HCT116 (cell line): ENCODE results near the gene C1orf21. TPM values are rescaled to one million over a fixed set of nuclear protein-coding genes. Genes with fewer than 3 reads are reported as not detected.

ENCODE experiments used
- ATAC-seq: fragments of 200-7000 bp; cut with Tn5 transposase; 2 replicates; pipeline ENCODE4 v1.9.1; 2020; ENCODE audit warnings: mild to moderate bottlenecking, moderate library complexity
- BruUV-seq: library from RNA; stranded (reverse); fragments of 400-500 nt; replicated peaks from 2 replicates; lab custom pipeline; 2021; lab: Mats Ljungman, UMichigan
- CTCF ChIA-PET: fragments of 300-600 bp; sonication (Branson Sonifier 250); formaldehyde crosslinking; loops from one replicate; lab custom pipeline; 2021; ENCODE audit warnings: antibody characterized with exemption; lab: Charles Lee
- POLR2A ChIA-PET: fragments of 300-600, 350-600 bp; sonication (Branson Sonifier 250); formaldehyde crosslinking; loops from one replicate; lab custom pipeline; 2021; ENCODE audit warnings: antibody characterized with exemption; lab: Charles Lee
- RAD21 ChIA-PET, 2 experiments: fragments of 300-600 bp; sonication (Branson Sonifier 250); formaldehyde crosslinking; loops; one replicate each; lab custom pipeline; 2023; ENCODE audit warnings: low total read pairs in 2 of 2; ENCODE audit not compliant: uncharacterized antibody in 2 of 2, unreplicated experiment in 2 of 2, low non-redundant PET in 1 of 2; lab: Charles Lee
- DNase-seq: peaks from one replicate; pipeline ENCODE4 v3.0.0-alpha.2; 2010; ENCODE audit warnings: low read depth, low spot score
- H2AFZ ChIP-seq: fragments of 200-600 bp; shearing (Covaris generic), sonication (generic); 2 replicates; pipeline ENCODE4 v1.6.1; 2017; ENCODE audit warnings: low read depth, mixed run types, mixed read lengths, antibody characterized with exemption, low read length; ENCODE audit not compliant: poor library complexity, severe bottlenecking
- H3K27ac ChIP-seq: 2 replicates; pipeline ENCODE4 v1.5.1; 2012; ENCODE audit warnings: low read depth, low read length
- H3K27me3 ChIP-seq: fragments of 200-600 bp; sonication (generic); 2 replicates; pipeline ENCODE4 v1.6.1; 2016; ENCODE audit warnings: mixed run types, low read length, mixed read lengths; ENCODE audit not compliant: insufficient read depth
- H3K36me3 ChIP-seq, 2 experiments: fragments of 200-500 bp in 1 of 2; fragments of 200-600 bp in 1 of 2; sonication (Bioruptor generic) in 1 of 2; sonication (generic) in 1 of 2; 2 replicates each; pipeline versions ENCODE4 v1.5.1 to v1.6.1; 2014 to 2016; ENCODE audit warnings: low read length in 2 of 2, inconsistent platforms in 1 of 2, mixed read lengths in 1 of 2, mixed run types in 1 of 2; ENCODE audit not compliant: insufficient read depth in 2 of 2, control insufficient read depth in 1 of 2
- H3K4me1 ChIP-seq, 2 experiments: fragments of 200-600 bp in 1 of 2; sonication (generic) in 1 of 2; 2 replicates each; pipeline versions ENCODE4 v1.5.1 to v1.6.1; 2012 to 2017; ENCODE audit warnings: low read length in 2 of 2, inconsistent platforms in 1 of 2, mild to moderate bottlenecking in 1 of 2, mixed read lengths in 1 of 2, mixed run types in 1 of 2, moderate library complexity in 1 of 2; ENCODE audit not compliant: insufficient read depth in 2 of 2, control insufficient read depth in 1 of 2
- H3K4me2 ChIP-seq: fragments of 200-600 bp; sonication (generic); 2 replicates; pipeline ENCODE4 v1.6.1; 2017; ENCODE audit warnings: mixed run types, low read length, mixed read lengths
- H3K4me3 ChIP-seq, 2 experiments: fragments of 200-600 bp in 1 of 2; sonication (generic) in 1 of 2; replicated peaks in 1 of 2; 2 replicates each; pipeline ENCODE4 v1.5.1; 2011 to 2016; ENCODE audit warnings: low read length in 2 of 2, control low read depth in 1 of 2, low read depth in 1 of 2, mild to moderate bottlenecking in 1 of 2, mixed read lengths in 1 of 2, mixed run types in 1 of 2
- H3K79me2 ChIP-seq: fragments of 200-600 bp; sonication (generic); 2 replicates; pipeline ENCODE4 v1.6.1; 2017; ENCODE audit warnings: mild to moderate bottlenecking, mixed run types, low read length, moderate library complexity, mixed read lengths; ENCODE audit not compliant: insufficient read depth
- H3K9ac ChIP-seq: fragments of 200-600 bp; sonication (generic); 2 replicates; pipeline ENCODE4 v1.6.1; 2016; ENCODE audit warnings: low read length, mixed read lengths
- H3K9me2 ChIP-seq: fragments of 200-600 bp; sonication (generic), shearing (Covaris generic); 2 replicates; pipeline ENCODE4 v1.6.1; 2017; ENCODE audit warnings: mixed run types, mild to moderate bottlenecking, moderate library complexity; ENCODE audit not compliant: insufficient read depth
- H3K9me3 ChIP-seq, 2 experiments: fragments of 200-500 bp in 1 of 2; fragments of 200-600 bp in 1 of 2; sonication (Bioruptor generic) in 1 of 2; sonication (generic) in 1 of 2; 2 replicates each; pipeline ENCODE4 v1.6.1; 2014 to 2017; ENCODE audit warnings: low read length in 2 of 2, mixed read lengths in 2 of 2, inconsistent platforms in 1 of 2, low read depth in 1 of 2, mild to moderate bottlenecking in 1 of 2, mixed run types in 1 of 2, moderate library complexity in 1 of 2; ENCODE audit not compliant: control insufficient read depth in 1 of 2, insufficient read depth in 1 of 2
- H4K20me1 ChIP-seq: fragments of 200-600 bp; sonication (generic), shearing (Covaris generic); 2 replicates; pipeline ENCODE4 v1.6.1; 2017; ENCODE audit warnings: mixed run types, mild to moderate bottlenecking, moderate library complexity; ENCODE audit not compliant: insufficient read depth
- CEBPB ChIP-seq: IDR thresholded peaks from 2 replicates; pipeline ENCODE4 v1.6.1; 2012; ENCODE audit warnings: low read depth
- EGR1 ChIP-seq: IDR thresholded peaks from 2 replicates; pipeline ENCODE4 v1.6.1; 2012; ENCODE audit warnings: low read depth
- ELF1 ChIP-seq: IDR thresholded peaks from 2 replicates; pipeline ENCODE4 v1.6.1; 2012; ENCODE audit warnings: low read depth, borderline replicate concordance
- EZH2 ChIP-seq: fragments of 200-600 bp; sonication (generic); IDR thresholded peaks from 2 replicates; pipeline ENCODE4 v1.6.1; 2017; ENCODE audit warnings: antibody characterized with exemption, mixed run types
- EZH2phosphoT487 ChIP-seq: fragments of 200-600 bp; IDR thresholded peaks from 2 replicates; pipeline ENCODE4 v1.6.1; 2018; ENCODE audit warnings: antibody characterized with exemption, borderline replicate concordance
- FOSL1 ChIP-seq: IDR thresholded peaks from 2 replicates; pipeline ENCODE4 v1.6.1; 2012; ENCODE audit warnings: low read depth
- JUND ChIP-seq: IDR thresholded peaks from 2 replicates; pipeline ENCODE4 v1.6.1; 2012
- POLR2A ChIP-seq: IDR thresholded peaks from 2 replicates; pipeline ENCODE4 v1.7.0; 2011; ENCODE audit warnings: borderline replicate concordance; ENCODE audit not compliant: insufficient read depth, insufficient read length; ENCODE audit errors: extremely low read depth
- POLR2AphosphoS5 ChIP-seq: IDR thresholded peaks from 2 replicates; pipeline ENCODE4 v1.6.1; 2011; ENCODE audit warnings: mild to moderate bottlenecking, low read depth, low read length, moderate library complexity
- SIN3A ChIP-seq: IDR thresholded peaks from 2 replicates; pipeline ENCODE4 v1.6.1; 2012; ENCODE audit warnings: low read depth
- SP1 ChIP-seq: IDR thresholded peaks from 2 replicates; pipeline ENCODE4 v1.6.1; 2012; ENCODE audit warnings: low read depth
- SRF ChIP-seq: IDR thresholded peaks from 2 replicates; pipeline ENCODE4 v1.6.1; 2012; ENCODE audit warnings: low read depth
- TCF7L2 ChIP-seq: IDR thresholded peaks from 2 replicates; pipeline ENCODE4 v1.7.0; 2011; ENCODE audit warnings: borderline replicate concordance, inconsistent platforms; ENCODE audit not compliant: insufficient read depth, insufficient read length; ENCODE audit errors: extremely low read depth
- intact Hi-C: fragments of 100-400 bp; cut with micrococcal nuclease; formaldehyde crosslinking; loops from 2 replicates; pipeline ENCODE4 v1.10.0; 2022
- total RNA-seq: library from RNA; stranded (reverse); gene quantifications from one replicate; pipeline ENCODE4 v1.2.1, GENCODE V29; 2021; ENCODE audit not compliant: unreplicated experiment
- TF ChIP-seq, protein P1 (sequence below): IDR thresholded peaks from 2 replicates; pipeline ENCODE4 v1.6.1; 2012; ENCODE audit warnings: low read depth
- TF ChIP-seq, protein P2 (sequence below): IDR thresholded peaks from 2 replicates; pipeline ENCODE4 v1.6.1; 2012

Gene C1orf21
- total RNA-seq, 1 experiment from 2014 or later, result 8.9 TPM

DNA sequence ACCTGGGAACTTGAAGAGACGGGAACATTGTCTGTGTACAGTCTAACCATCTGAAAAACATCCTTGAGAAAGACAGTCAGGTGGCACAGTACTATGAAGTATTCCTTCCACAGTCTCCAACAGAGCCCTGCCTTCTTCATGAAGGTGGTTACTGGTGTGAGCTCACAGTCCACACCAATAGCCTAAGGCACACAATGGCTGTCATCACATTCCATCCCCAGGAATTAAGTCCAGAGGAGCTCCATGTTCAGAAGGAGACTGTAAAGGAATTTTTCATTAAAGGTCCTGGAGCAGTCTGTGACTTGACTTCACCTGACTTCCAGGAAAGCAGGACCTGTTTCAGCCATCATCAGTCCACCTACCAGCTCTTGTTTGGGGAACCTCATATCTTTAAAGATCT, 180.2 kb downstream of the C1orf21 start:
- Histone ChIP-seq H4K20me1 (no peaks in the 10 kb centered on the region), H3K79me2 (no peaks in the 10 kb centered on the region), H3K27me3 (no peaks in the 10 kb centered on the region), H3K4me1 (no peaks in the 10 kb centered on the region), H3K27ac (no peak overlapping the region), H3K9me2 (no peaks in the 10 kb centered on the region), H3K9me3 (no peaks in the 10 kb centered on the region), H3K9ac (no peak overlapping the region), H3K36me3 (no peaks in the 10 kb centered on the region), H2AFZ (no peak overlapping the region), H3K4me3 (no peak overlapping the region), H3K4me2 (no peak overlapping the region)
- ChIA-PET CTCF (no interaction called here), RAD21 (no interaction called here), POLR2A (no interaction called here)
- intact Hi-C loops, result no loop called here
- TF ChIP-seq POLR2A (no peak), JUND (no peak), EZH2 (no peak), POLR2AphosphoS5 (no peak), TCF7L2 (no peak)
- TF ChIP-seq, protein P1, sequence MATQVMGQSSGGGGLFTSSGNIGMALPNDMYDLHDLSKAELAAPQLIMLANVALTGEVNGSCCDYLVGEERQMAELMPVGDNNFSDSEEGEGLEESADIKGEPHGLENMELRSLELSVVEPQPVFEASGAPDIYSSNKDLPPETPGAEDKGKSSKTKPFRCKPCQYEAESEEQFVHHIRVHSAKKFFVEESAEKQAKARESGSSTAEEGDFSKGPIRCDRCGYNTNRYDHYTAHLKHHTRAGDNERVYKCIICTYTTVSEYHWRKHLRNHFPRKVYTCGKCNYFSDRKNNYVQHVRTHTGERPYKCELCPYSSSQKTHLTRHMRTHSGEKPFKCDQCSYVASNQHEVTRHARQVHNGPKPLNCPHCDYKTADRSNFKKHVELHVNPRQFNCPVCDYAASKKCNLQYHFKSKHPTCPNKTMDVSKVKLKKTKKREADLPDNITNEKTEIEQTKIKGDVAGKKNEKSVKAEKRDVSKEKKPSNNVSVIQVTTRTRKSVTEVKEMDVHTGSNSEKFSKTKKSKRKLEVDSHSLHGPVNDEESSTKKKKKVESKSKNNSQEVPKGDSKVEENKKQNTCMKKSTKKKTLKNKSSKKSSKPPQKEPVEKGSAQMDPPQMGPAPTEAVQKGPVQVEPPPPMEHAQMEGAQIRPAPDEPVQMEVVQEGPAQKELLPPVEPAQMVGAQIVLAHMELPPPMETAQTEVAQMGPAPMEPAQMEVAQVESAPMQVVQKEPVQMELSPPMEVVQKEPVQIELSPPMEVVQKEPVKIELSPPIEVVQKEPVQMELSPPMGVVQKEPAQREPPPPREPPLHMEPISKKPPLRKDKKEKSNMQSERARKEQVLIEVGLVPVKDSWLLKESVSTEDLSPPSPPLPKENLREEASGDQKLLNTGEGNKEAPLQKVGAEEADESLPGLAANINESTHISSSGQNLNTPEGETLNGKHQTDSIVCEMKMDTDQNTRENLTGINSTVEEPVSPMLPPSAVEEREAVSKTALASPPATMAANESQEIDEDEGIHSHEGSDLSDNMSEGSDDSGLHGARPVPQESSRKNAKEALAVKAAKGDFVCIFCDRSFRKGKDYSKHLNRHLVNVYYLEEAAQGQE, result no peak
- ATAC-seq (no peak), DNase-seq (no peak)
- BruUV-seq, result no TSS peak

DNA sequence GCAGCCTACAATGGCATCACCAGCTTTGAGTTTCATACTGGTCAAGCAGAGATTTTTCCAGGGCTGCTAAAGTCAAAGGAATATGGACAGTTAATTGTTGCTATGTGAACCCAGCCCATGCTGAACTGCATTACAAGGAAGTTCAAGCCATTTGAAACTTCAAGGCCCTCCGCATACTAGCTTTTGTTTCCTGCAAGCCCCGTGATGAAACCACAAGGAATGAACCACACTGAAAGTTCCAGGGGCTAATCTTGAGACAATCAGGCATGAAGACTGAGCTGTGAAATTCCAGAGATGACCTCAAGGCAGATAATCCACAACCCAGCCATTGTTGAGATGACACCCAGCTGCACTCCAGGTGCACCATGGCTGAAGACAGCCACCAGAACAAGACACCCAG, 180.8 kb downstream of the C1orf21 start:
- no peaks in the 10 kb centered on the region for H3K9me2 ChIP-seq
- no peak for DNase-seq
- H3K27me3 ChIP-seq, result no peaks in the 10 kb centered on the region
- H3K4me1 ChIP-seq, result no peaks in the 10 kb centered on the region
- no peaks in the 10 kb centered on the region for H3K36me3 ChIP-seq
- H3K4me2 ChIP-seq, result no peak overlapping the region
- intact Hi-C loops, result no loop called here
- no peak overlapping the region for H3K9ac ChIP-seq
- no peak overlapping the region for H3K4me3 ChIP-seq
- BruUV-seq, result no TSS peak
- ChIA-PET CTCF (no interaction called here), RAD21 (no interaction called here), POLR2A (no interaction called here)
- H4K20me1 ChIP-seq, result no peaks in the 10 kb centered on the region
- H3K27ac ChIP-seq, result no peak overlapping the region
- H3K9me3 ChIP-seq, result no peaks in the 10 kb centered on the region
- no peak overlapping the region for H2AFZ ChIP-seq
- no peaks in the 10 kb centered on the region for H3K79me2 ChIP-seq
- no peak for ATAC-seq
- no peak for TF ChIP-seq FOSL1
- no peak for TF ChIP-seq EGR1
- TF ChIP-seq EZH2phosphoT487, result no peak
- TF ChIP-seq, protein P1, result no peak
- no peak for TF ChIP-seq EZH2
- no peak for TF ChIP-seq SIN3A
- TF ChIP-seq ELF1, result no peak
- no peak for TF ChIP-seq TCF7L2
- no peak for TF ChIP-seq JUND
- no peak for TF ChIP-seq POLR2A
- no peak for TF ChIP-seq SP1
- TF ChIP-seq SRF, result no peak
- no peak for TF ChIP-seq CEBPB
- TF ChIP-seq, protein P2, sequence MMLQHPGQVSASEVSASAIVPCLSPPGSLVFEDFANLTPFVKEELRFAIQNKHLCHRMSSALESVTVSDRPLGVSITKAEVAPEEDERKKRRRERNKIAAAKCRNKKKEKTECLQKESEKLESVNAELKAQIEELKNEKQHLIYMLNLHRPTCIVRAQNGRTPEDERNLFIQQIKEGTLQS, result no peak
